Cardiac fibroblast (primary cell): ENCODE results near the gene UTS2B.

ENCODE experiments used
- DNase-seq, 2 donors: peaks; one replicate each; pipeline versions ENCODE4 v3.0.0 to v3.0.0-alpha.2; 2010; ENCODE audit warnings: low read depth in 2 of 2
- H3K4me3 ChIP-seq, 2 donors: replicated peaks in 1 of 2; 1 replicate in 1 of 2; 2 replicates in 1 of 2; pipeline ENCODE4 v1.5.1; 2011; ENCODE audit warnings: low read depth in 2 of 2, low read length in 2 of 2, mild to moderate bottlenecking in 2 of 2, moderate library complexity in 1 of 2
- CTCF ChIP-seq: IDR thresholded peaks from one replicate; pipeline ENCODE4 v1.5.1; 2011; ENCODE audit warnings: low read depth, mild to moderate bottlenecking, low read length, inconsistent platforms

The UTS2B gene

DNA sequence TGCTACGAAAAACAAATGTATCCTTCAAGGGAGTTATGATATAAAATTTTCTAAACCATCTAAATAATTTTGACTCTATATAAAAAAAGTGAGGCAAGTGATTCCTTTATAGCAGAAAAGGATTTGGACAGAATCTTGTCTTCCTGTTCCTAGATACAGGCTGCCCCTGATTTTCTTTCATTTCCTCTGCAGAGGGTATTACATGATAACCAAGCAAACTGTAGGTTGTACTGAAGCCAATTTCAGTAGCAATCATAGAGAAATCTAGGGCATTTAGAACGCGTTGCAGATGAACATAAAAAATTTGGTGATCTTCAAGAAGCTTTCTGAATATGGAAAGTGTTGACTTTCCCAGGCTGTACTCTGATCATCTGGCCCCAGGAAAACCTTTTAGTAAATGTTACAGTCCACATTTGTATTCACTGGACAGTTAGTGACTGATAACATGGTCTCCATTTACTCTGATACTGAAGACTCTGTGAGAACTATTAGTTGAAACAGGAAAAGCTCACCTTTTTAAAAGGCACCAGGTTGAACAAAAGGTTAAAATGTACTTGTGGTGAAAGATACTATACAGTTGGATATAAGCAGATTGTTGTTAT is 9.1 kb upstream of the UTS2B start:
- no peak for TF ChIP-seq CTCF
- no peak overlapping the region for H3K4me3 ChIP-seq
- DNase-seq, result no peak

GRCh38 chr3:191338177-191338488 is 7.8 kb upstream of the UTS2B start:
- no peak for DNase-seq
- no peak for TF ChIP-seq CTCF
- no peak overlapping the region for H3K4me3 ChIP-seq

- TF ChIP-seq CTCF, result no peak
- H3K4me3 ChIP-seq, result no peak overlapping the region
- DNase-seq, result no peak
Observed at GRCh38 chr3:191336833-191337232, 6.5 kb upstream of the UTS2B start.

DNA sequence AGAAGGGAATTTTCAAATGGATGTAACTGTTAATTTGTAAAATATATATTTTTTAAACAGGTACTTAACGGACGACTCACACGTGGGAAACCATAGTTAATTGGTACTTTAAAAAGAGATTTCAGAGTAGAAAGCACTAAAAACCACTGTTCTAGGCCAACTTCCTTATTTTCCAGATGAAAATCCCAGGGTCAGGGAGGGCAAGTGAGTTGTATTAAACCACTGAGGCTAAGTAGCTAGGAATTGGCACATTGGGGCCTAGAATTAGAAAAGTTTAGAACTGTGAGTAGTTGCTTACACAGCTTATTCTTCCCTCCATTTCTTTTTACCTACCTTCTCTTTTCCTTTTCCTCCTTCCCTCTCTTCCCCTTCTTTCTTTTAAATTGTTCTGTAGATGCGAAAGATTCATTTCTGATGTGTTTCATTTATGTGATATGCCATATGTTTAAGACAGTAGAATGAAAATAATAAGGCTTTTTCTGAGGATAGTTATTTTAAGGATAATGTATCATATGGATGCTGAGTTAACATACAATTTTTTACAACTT is 4.1 kb upstream of the UTS2B start:
- no peak for DNase-seq
- no peak overlapping the region for H3K4me3 ChIP-seq
- no peak for TF ChIP-seq CTCF

GRCh38 chr3:191333298-191333880 is 3.1 kb upstream of the UTS2B start:
- DNase-seq, result no peak
- TF ChIP-seq CTCF, result no peak
- H3K4me3 ChIP-seq, result no peak overlapping the region

GRCh38 chr3:191331388-191331787 is 1.1 kb upstream of the UTS2B start:
- peak; percentile 27 to 75 for DNase-seq
- H3K4me3 ChIP-seq, result peak overlapping the region; percentile 78 to 83
- TF ChIP-seq CTCF, result no peak
